Measurements from ENCODE around the gene XRCC3. TPM values are rescaled to one million over a fixed set of nuclear protein-coding genes. Genes with fewer than 3 reads are reported as not detected.
A peak's percentile ranks its signal among the peaks of the same experiment; 100 is the strongest.

Gene XRCC3
- total and polyA plus RNA-seq, 10 of the 15 experiments (the other 5 are each of a cell fraction or from before 2014, with no cell fraction given): 0.37 to 52.0 (median 26.8) TPM

- no peak for TF ChIP-seq ELK1 (IDR thresholded peaks at IDR 0.05; ENCODE audit: low read depth, low read length)
- no peak for TF ChIP-seq BCLAF1 (IDR thresholded peaks at IDR 0.05)
- no peak for TF ChIP-seq LARP7 (IDR thresholded peaks at IDR 0.05)
- peak; percentile 57 for TF ChIP-seq USF2 (IDR thresholded peaks at IDR 0.05; ENCODE audit: borderline replicate concordance, low read depth, low read length)
- no peak for TF ChIP-seq CHD1 (IDR thresholded peaks at IDR 0.05; ENCODE audit: low read depth, low read length)
- TF ChIP-seq ZNF592 (IDR thresholded peaks at IDR 0.05): no peak
- no peak for TF ChIP-seq NFIC (IDR thresholded peaks at IDR 0.05; ENCODE audit: low read depth, low read length)
- no peak for TF ChIP-seq SUZ12 (IDR thresholded peaks at IDR 0.05; ENCODE audit: unreplicated experiment)
- no peak for TF ChIP-seq SKIL (IDR thresholded peaks at IDR 0.05; ENCODE audit: low read depth, poor library complexity, severe bottlenecking)
- no peak for TF ChIP-seq NFYA (IDR thresholded peaks at IDR 0.05; ENCODE audit: borderline replicate concordance, low read depth, low read length)
- peak; percentile 94 for TF ChIP-seq MAX (IDR thresholded peaks at IDR 0.05; ENCODE audit: low read depth, low read length)
- TF ChIP-seq ZNF384 (IDR thresholded peaks at IDR 0.05; ENCODE audit: borderline replicate concordance, low read depth, low read length): no peak
- no peak for TF ChIP-seq EP300 (IDR thresholded peaks at IDR 0.05; ENCODE audit: borderline replicate concordance in 1 of 2, control insufficient read depth in 1 of 2, low read depth in 2 of 2, low read length in 2 of 2)
- no peak; the same call in 2 of the 3 replicates for TF ChIP-seq POU2F2 (IDR thresholded peaks at IDR 0.05; ENCODE audit: borderline replicate concordance, low read depth, low read length)
- no peak for TF ChIP-seq WRNIP1 (IDR thresholded peaks at IDR 0.05; ENCODE audit: borderline replicate concordance, low read depth, low read length)
- TF ChIP-seq CREM (IDR thresholded peaks at IDR 0.05; ENCODE audit: low read depth): 0 out of 2 replicates have a peak, but pooled peaks have one; percentile 25
- no peak for TF ChIP-seq TCF7 (IDR thresholded peaks at IDR 0.05; ENCODE audit: borderline replicate concordance)
- no peak for TF ChIP-seq ZBED1 (IDR thresholded peaks at IDR 0.05; ENCODE audit: borderline replicate concordance)
- TF ChIP-seq RUNX3 (IDR thresholded peaks at IDR 0.05; ENCODE audit: low read length): no peak; the same call in 1 of the 2 replicates
These were observed 35.9 kb downstream of the XRCC3 start (continued) for GRCh38 chr14:103679351-103679750.
